GM12878 (cell line): Measurements from ENCODE around the gene TLX2. TPM values are rescaled to one million over a fixed set of nuclear protein-coding genes. Genes with fewer than 3 reads are reported as not detected.

Experiments
- BACH1 ChIP-seq: fragments of 450-650 bp; IDR thresholded peaks from 2 replicates; pipeline ENCODE4 v1.6.1; 2017; ENCODE audit warnings: mild to moderate bottlenecking, borderline replicate concordance
- EED ChIP-seq: sonication (generic); IDR thresholded peaks from 2 replicates; pipeline ENCODE4 v1.6.1; 2016; ENCODE audit warnings: antibody characterized with exemption, low read depth
- HCFC1 ChIP-seq: fragments of 150-350 bp; IDR thresholded peaks from 2 replicates; pipeline ENCODE4 v1.6.1; 2014; ENCODE audit warnings: low read length
- IKZF1 ChIP-seq: fragments of 450-650 bp; conservative IDR thresholded peaks from 2 replicates; pipeline ENCODE4 v1.6.1; 2017; ENCODE audit warnings: antibody characterized with exemption, mild to moderate bottlenecking
- IRF3 ChIP-seq: fragments of 450-650 bp; IDR thresholded peaks from 2 replicates; pipeline ENCODE4 v1.6.1; 2014; ENCODE audit warnings: mild to moderate bottlenecking
- IRF5 ChIP-seq: fragments of 450-650 bp; IDR thresholded peaks from 2 replicates; pipeline ENCODE4 v1.6.1; 2017; ENCODE audit warnings: borderline replicate concordance
- JUNB ChIP-seq: IDR thresholded peaks from 2 replicates; pipeline ENCODE4 v1.6.1; 2016; ENCODE audit warnings: antibody characterized with exemption, mild to moderate bottlenecking
- JUND ChIP-seq: IDR thresholded peaks from 2 replicates; pipeline ENCODE4 v1.6.1; 2012; ENCODE audit warnings: low read depth, mild to moderate bottlenecking, low read length, improper control_type of control experiment, moderate library complexity
- NFIC ChIP-seq: IDR thresholded peaks from 2 replicates; pipeline ENCODE4 v1.6.1; 2012; ENCODE audit warnings: low read depth, mild to moderate bottlenecking, inconsistent platforms, low read length, moderate library complexity
- NFYA ChIP-seq: IDR thresholded peaks from 2 replicates; pipeline ENCODE4 v1.6.1; 2011; ENCODE audit warnings: low read depth, mild to moderate bottlenecking, low read length, improper control_type of control experiment, borderline replicate concordance
- NR2C1 ChIP-seq: fragments of 450-650 bp; IDR thresholded peaks from 2 replicates; pipeline ENCODE4 v1.6.1; 2017; ENCODE audit warnings: antibody characterized with exemption, mild to moderate bottlenecking, moderate library complexity
- POLR2A ChIP-seq: IDR thresholded peaks from 2 replicates; pipeline ENCODE4 v1.6.1; 2011; ENCODE audit warnings: low read depth, mild to moderate bottlenecking, low read length
- POLR2AphosphoS5 ChIP-seq: IDR thresholded peaks from 2 replicates; pipeline ENCODE4 v1.6.1; 2011; ENCODE audit warnings: mild to moderate bottlenecking, low read length, inconsistent platforms
- POU2F2 ChIP-seq: IDR thresholded peaks from 3 replicates; pipeline ENCODE4 v1.6.1; 2011; ENCODE audit warnings: low read depth, mild to moderate bottlenecking, low read length, borderline replicate concordance
- RFX5 ChIP-seq: IDR thresholded peaks from 2 replicates; pipeline ENCODE4 v1.6.1; 2011; ENCODE audit warnings: low read depth, low read length, improper control_type of control experiment
- SMAD5 ChIP-seq: IDR thresholded peaks from 2 replicates; pipeline ENCODE4 v1.6.1; 2016; ENCODE audit warnings: antibody characterized with exemption, low read depth
- YY1 ChIP-seq: IDR thresholded peaks from 2 replicates; pipeline ENCODE4 v1.6.1; 2011; ENCODE audit warnings: low read depth, mild to moderate bottlenecking, low read length
- ZBTB33 ChIP-seq: fragments of 450-650 bp; IDR thresholded peaks from 2 replicates; pipeline ENCODE4 v1.6.1; 2017; ENCODE audit warnings: mild to moderate bottlenecking
- ZBTB40 ChIP-seq: fragments of 450-650 bp; IDR thresholded peaks from 2 replicates; pipeline ENCODE4 v1.6.1; 2016; ENCODE audit warnings: mild to moderate bottlenecking, moderate library complexity, borderline replicate concordance
- ZNF274 ChIP-seq: IDR thresholded peaks from one replicate; pipeline ENCODE4 v1.8.0; 2011; ENCODE audit not compliant: insufficient read length, insufficient read depth
- polyA plus RNA-seq, 11 experiments: library from polyadenylated mRNA; depleted of rRNA in 4 of 11; unstranded in 6 of 11; stranded (reverse) in 5 of 11; fragments of >200 nt; fragmentation: Nextera tagmentation in 4 of 11; fragmentation: Illumina TruSeq in 1 of 11; extraction: Ambion mirVana in 4 of 11; extraction: Trizol in 1 of 11; gene quantifications; 1 replicate in 1 of 11; 2 replicates in 10 of 11; pipeline versions ENCODE4 v1.2.1 to v1.2.3, GENCODE V29; 2011 to 2016; ENCODE audit warnings: inconsistent platforms in 2 of 11, missing spikeins in 2 of 11, low read depth in 1 of 11
- total RNA-seq, 4 experiments: library from RNA; depleted of rRNA in 3 of 4; stranded (reverse); fragments of >200 nt in 3 of 4; fragmentation: Illumina TruSeq in 1 of 4; extraction: Trizol in 1 of 4; gene quantifications; 2 replicates each; pipeline versions ENCODE4 v1.2.1 to v1.2.3, GENCODE V29; 2013 to 2021
- TF ChIP-seq, protein P1 (sequence below): fragments of 150-350 bp; IDR thresholded peaks from 2 replicates; pipeline ENCODE4 v1.6.1; 2014; ENCODE audit warnings: mild to moderate bottlenecking, low read depth, low read length

TLX2 gene
- total and polyA plus RNA-seq, 10 of the 15 experiments (the other 5 are each of a cell fraction or from before 2014, with no cell fraction given): 0.06 to 5.5 (median 3.6) TPM; not detected in 1

DNA sequence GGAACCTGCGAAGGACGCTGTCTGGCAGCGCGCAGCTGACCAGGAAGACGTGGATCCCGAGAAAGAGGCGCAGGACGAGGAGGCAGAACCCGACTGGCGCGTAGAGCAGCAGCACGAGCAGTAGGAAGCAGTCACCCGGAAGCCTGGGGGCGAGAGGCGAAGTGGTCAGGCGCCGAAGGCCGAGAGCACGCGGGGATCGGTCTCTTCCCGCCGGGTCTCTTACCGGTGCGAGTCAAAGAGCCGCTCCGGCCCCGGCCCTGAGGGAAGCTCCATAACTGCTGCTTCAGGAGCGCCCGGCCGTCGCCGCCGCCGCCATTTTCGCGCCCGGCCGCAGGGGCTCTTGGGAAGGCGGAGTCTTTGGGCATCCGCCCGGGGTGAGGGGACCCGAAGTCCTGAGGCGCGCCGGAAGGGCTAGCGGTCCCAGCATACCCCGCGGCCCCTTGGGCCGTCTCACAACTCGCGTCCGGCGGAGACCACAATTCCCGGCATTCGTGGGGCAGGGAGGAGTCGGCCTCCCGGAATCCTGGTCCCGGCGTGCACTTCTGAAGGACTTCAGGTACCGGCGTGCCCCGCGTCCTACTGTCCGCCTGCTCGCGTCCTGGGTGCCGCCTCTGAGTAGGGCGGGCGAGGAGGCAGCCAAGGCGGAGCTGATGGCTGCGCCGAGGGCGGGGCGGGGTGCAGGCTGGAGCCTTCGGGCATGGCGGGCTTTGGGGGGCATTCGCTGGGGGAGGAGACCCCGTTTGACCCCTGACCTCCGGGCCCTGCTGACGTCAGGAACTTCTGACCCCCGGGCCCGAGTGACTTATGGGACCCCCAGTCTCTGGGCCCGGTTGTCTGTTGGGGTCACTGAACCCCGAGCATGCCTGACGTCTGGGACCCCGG, 15.3 kb downstream of the TLX2 start, which contains the start of the genes AUP1 and HTRA2 (continued):
- TF ChIP-seq POU2F2 (peak; percentile 17; the same call in 1 of the 3 replicates), RFX5 (no peak), NR2C1 (peak; percentile 86), YY1 (peak; percentile 98), ZBTB40 (peak; percentile 89), POLR2A (peak; percentile 84), IRF5 (no peak), HCFC1 (peak; percentile 96), NFYA (no peak), EED (peak; percentile 67; the same call in 1 of the 2 replicates), JUND (no peak), NFIC (no peak), IRF3 (no peak), JUNB (no peak), ZBTB33 (no peak), ZNF274 (no peak), IKZF1 (peak; percentile 99), BACH1 (peak; percentile 79), POLR2AphosphoS5 (peak; percentile 86), SMAD5 (peak; percentile 77; the same call in 1 of the 2 replicates)
- TF ChIP-seq, protein P1, sequence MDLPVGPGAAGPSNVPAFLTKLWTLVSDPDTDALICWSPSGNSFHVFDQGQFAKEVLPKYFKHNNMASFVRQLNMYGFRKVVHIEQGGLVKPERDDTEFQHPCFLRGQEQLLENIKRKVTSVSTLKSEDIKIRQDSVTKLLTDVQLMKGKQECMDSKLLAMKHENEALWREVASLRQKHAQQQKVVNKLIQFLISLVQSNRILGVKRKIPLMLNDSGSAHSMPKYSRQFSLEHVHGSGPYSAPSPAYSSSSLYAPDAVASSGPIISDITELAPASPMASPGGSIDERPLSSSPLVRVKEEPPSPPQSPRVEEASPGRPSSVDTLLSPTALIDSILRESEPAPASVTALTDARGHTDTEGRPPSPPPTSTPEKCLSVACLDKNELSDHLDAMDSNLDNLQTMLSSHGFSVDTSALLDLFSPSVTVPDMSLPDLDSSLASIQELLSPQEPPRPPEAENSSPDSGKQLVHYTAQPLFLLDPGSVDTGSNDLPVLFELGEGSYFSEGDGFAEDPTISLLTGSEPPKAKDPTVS: no peak
